H1 (cell line): Measurements from ENCODE around the gene CENPB. TPM values are rescaled to one million over a fixed set of nuclear protein-coding genes. Genes with fewer than 3 reads are reported as not detected.
A peak's percentile ranks its signal among the peaks of the same experiment; 100 is the strongest.

Experiments
- BCL11A ChIP-seq, 2 experiments: IDR thresholded peaks; one replicate each; pipeline ENCODE4 v1.6.1; 2011; ENCODE audit warnings: low read depth in 2 of 2, low read length in 2 of 2, mild to moderate bottlenecking in 2 of 2
- CHD2 ChIP-seq: IDR thresholded peaks from 2 replicates; pipeline ENCODE4 v1.6.1; 2012; ENCODE audit warnings: low read length, improper control_type of control experiment
- EGR1 ChIP-seq: IDR thresholded peaks from 2 replicates; pipeline ENCODE4 v1.6.1; 2011; ENCODE audit warnings: low read depth, low read length, borderline replicate concordance
- FOSL1 ChIP-seq: IDR thresholded peaks from 2 replicates; pipeline ENCODE4 v1.6.1; 2011; ENCODE audit warnings: mild to moderate bottlenecking, low read depth, low read length, moderate library complexity; ENCODE audit not compliant: insufficient read depth
- GABPA ChIP-seq: IDR thresholded peaks from 2 replicates; pipeline ENCODE4 v1.6.1; 2011; ENCODE audit warnings: mild to moderate bottlenecking, low read length, moderate library complexity, borderline replicate concordance; ENCODE audit not compliant: insufficient read depth
- HDAC2 ChIP-seq, 2 experiments: fragments of 300-600 bp in 1 of 2; sonication (generic) in 1 of 2; IDR thresholded peaks; 2 replicates each; pipeline ENCODE4 v1.6.1; 2011 to 2012; ENCODE audit warnings: low read depth in 2 of 2, low read length in 2 of 2, mild to moderate bottlenecking in 2 of 2, moderate library complexity in 2 of 2, borderline replicate concordance in 1 of 2, inconsistent platforms in 1 of 2
- JUND ChIP-seq: IDR thresholded peaks from 2 replicates; pipeline ENCODE4 v1.6.1; 2011; ENCODE audit warnings: mild to moderate bottlenecking, improper control_type of control experiment, low read length
- KDM5A ChIP-seq: fragments of 200-600 bp; IDR thresholded peaks from 2 replicates; pipeline ENCODE4 v1.7.1; 2012; ENCODE audit warnings: mild to moderate bottlenecking, low read length, inconsistent platforms, mixed read lengths
- POLR2A ChIP-seq, 2 experiments: IDR thresholded peaks; 1 replicate in 1 of 2; 2 replicates in 1 of 2; pipeline ENCODE4 v1.6.1; 2011; ENCODE audit warnings: low read depth in 2 of 2, low read length in 2 of 2, mild to moderate bottlenecking in 2 of 2; ENCODE audit errors: control extremely low read depth in 1 of 2
- POLR2AphosphoS5 ChIP-seq: IDR thresholded peaks from 2 replicates; pipeline ENCODE4 v1.6.1; 2011; ENCODE audit warnings: low read depth, low read length
- RNF2 ChIP-seq: fragments of 200-900, 300-1000 bp; sonication (generic); IDR thresholded peaks from 2 replicates; pipeline ENCODE4 v1.7.1; 2016; ENCODE audit warnings: borderline replicate concordance, low read depth, mild to moderate bottlenecking, antibody characterized with exemption, low read length; ENCODE audit not compliant: poor library complexity, severe bottlenecking; ENCODE audit errors: missing control alignments
- SIRT6 ChIP-seq: IDR thresholded peaks from one replicate; pipeline ENCODE4 v1.7.1; 2012; ENCODE audit warnings: low read length, inconsistent platforms
- SUZ12 ChIP-seq: fragments of 200-600 bp; sonication (generic); IDR thresholded peaks from 2 replicates; pipeline ENCODE4 v1.6.1; 2012; ENCODE audit warnings: mild to moderate bottlenecking, inconsistent platforms, low read length, moderate library complexity, mixed read lengths
- TAF1 ChIP-seq: IDR thresholded peaks from 2 replicates; pipeline ENCODE4 v1.6.1; 2011; ENCODE audit warnings: mild to moderate bottlenecking, low read depth, low read length
- TAF7 ChIP-seq: optimal IDR thresholded peaks from 2 replicates; pipeline ENCODE3; 2011; ENCODE audit warnings: low read depth, mild to moderate bottlenecking, inconsistent platforms, low read length, moderate library complexity, borderline replicate concordance
- TBP ChIP-seq: IDR thresholded peaks from 2 replicates; pipeline ENCODE4 v1.6.1; 2011; ENCODE audit warnings: low read depth, low read length, improper control_type of control experiment
- TEAD4 ChIP-seq: IDR thresholded peaks from 2 replicates; pipeline ENCODE4 v1.6.1; 2012; ENCODE audit warnings: low read depth, low read length, inconsistent platforms, mixed read lengths
- YY1 ChIP-seq: IDR thresholded peaks from 2 replicates; pipeline ENCODE4 v1.6.1; 2011; ENCODE audit warnings: low read depth, mild to moderate bottlenecking, low read length
- polyA plus RNA-seq, 7 experiments: library from polyadenylated mRNA; depleted of rRNA in 3 of 7; stranded (reverse) in 5 of 7; unstranded in 2 of 7; fragments of >200 nt in 5 of 7; fragments of 200-250 nt in 2 of 7; gene quantifications; 1 replicate in 5 of 7; 2 replicates in 1 of 7; 4 replicates in 1 of 7; pipeline versions ENCODE4 v1.2.1 to v1.2.3, GENCODE V29; 2011 to 2013; ENCODE audit warnings: missing spikeins in 2 of 7, mixed read lengths in 2 of 7
- total RNA-seq: library from RNA; stranded (reverse); fragmentation: NEBNext Ultra II Directional; extraction: Animal tissue kit (Norgen Biotek cat#: 25700); gene quantifications from 2 replicates; pipeline ENCODE4 v1.2.1, GENCODE V29; 2021
- TF ChIP-seq, protein P1 (sequence below): IDR thresholded peaks from 2 replicates; pipeline ENCODE4 v1.6.1; 2012; ENCODE audit warnings: inconsistent platforms
- TF ChIP-seq, protein P2 (sequence below): IDR thresholded peaks from 2 replicates; pipeline ENCODE4 v1.6.1; 2012; ENCODE audit warnings: low read length, inconsistent platforms
- TF ChIP-seq, protein P3 (sequence below): IDR thresholded peaks from 2 replicates; pipeline ENCODE4 v1.6.1; 2011; ENCODE audit warnings: low read depth, mild to moderate bottlenecking, low read length; ENCODE audit not compliant: insufficient read depth

The CENPB gene
- total and polyA plus RNA-seq, 2 of the 8 experiments (the other 6 are each of a cell fraction or from before 2014, with no cell fraction given): 17.7 to 51.6 TPM

DNA sequence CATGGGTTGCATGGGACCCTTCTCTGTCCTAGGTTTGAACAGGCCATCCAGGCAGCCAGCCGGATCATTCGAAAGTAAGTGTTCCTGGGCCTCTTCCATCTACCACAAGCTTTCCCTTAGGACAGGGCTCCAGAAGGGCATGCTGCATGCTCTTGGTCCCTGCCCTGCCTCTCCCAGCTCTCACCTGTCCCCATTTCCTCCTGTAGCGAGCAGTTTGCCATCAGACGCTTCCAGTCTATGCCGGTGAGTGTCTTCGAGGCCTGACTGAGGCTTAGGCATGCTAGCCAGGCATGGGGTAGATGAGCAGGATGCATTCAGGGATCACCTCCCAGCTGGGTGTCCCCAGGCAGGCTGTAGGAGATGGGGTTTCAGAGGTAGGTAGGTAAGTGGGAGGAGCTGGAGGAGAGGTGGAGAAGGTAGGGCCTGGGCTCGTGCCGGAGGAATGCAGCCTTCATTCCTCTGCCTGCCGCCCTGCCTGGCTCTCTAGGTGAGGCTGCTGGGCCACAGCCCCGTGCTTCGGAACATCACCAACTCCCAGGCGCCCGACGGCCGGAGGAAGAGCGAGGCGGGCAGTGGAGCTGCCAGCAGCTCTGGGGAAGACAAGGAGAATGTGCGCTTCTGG, 13.8 kb upstream of the CENPB start (continued):
- TF ChIP-seq RNF2 (no peak), YY1 (peak; percentile 32; the same call in 1 of the 2 replicates), TAF7 (no peak), TAF1 (peak; percentile 53; the same call in 1 of the 2 replicates), POLR2AphosphoS5 (peak; percentile 35; the same call in 1 of the 2 replicates), SIRT6 (no peak), JUND (no peak; the same call in 1 of the 2 replicates), KDM5A (no peak), POLR2A (IDR thresholded peaks at IDR 0.05; ENCODE audit: control extremely low read depth in 1 of 2, low read depth in 2 of 2, low read length in 2 of 2) (peak in 1 of 2 experiments; percentile 53; a peak in 1 of 3 replicates), FOSL1 (no peak), SUZ12 (no peak), BCL11A (IDR thresholded peaks at IDR 0.05; ENCODE audit: low read depth in 2 of 2, low read length in 2 of 2) (no peak), HDAC2 (IDR thresholded peaks at IDR 0.05; ENCODE audit: borderline replicate concordance in 1 of 2, low read depth in 2 of 2, low read length in 2 of 2) (no peak), TBP (peak; percentile 81), GABPA (0 out of 2 replicates have a peak, but pooled peaks have one; percentile 10), EGR1 (no peak), CHD2 (no peak), TEAD4 (peak; percentile 83)
- TF ChIP-seq, protein P1, sequence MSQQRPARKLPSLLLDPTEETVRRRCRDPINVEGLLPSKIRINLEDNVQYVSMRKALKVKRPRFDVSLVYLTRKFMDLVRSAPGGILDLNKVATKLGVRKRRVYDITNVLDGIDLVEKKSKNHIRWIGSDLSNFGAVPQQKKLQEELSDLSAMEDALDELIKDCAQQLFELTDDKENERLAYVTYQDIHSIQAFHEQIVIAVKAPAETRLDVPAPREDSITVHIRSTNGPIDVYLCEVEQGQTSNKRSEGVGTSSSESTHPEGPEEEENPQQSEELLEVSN: peak; percentile 16; the same call in 1 of the 2 replicates
- TF ChIP-seq, protein P2, sequence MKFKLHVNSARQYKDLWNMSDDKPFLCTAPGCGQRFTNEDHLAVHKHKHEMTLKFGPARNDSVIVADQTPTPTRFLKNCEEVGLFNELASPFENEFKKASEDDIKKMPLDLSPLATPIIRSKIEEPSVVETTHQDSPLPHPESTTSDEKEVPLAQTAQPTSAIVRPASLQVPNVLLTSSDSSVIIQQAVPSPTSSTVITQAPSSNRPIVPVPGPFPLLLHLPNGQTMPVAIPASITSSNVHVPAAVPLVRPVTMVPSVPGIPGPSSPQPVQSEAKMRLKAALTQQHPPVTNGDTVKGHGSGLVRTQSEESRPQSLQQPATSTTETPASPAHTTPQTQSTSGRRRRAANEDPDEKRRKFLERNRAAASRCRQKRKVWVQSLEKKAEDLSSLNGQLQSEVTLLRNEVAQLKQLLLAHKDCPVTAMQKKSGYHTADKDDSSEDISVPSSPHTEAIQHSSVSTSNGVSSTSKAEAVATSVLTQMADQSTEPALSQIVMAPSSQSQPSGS: no peak
- TF ChIP-seq, protein P3, sequence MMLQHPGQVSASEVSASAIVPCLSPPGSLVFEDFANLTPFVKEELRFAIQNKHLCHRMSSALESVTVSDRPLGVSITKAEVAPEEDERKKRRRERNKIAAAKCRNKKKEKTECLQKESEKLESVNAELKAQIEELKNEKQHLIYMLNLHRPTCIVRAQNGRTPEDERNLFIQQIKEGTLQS: no peak
